GM19397 (cell line): Measurements from ENCODE around the gene FRMD7.

Source experiments
- ATAC-seq: cut with Tn5 transposase; IDR thresholded peaks from one replicate; pipeline ENCODE4 v1.9.1; 2021; ENCODE audit warnings: mild to moderate bottlenecking, moderate library complexity; ENCODE audit not compliant: unreplicated experiment

FRMD7 gene

GRCh38 chrX:132040066-132040465 lies 87.8 kb downstream of the FRMD7 start:
- no peak for ATAC-seq

GRCh38 chrX:132037479-132037993 lies 90.3 kb downstream of the FRMD7 start:
- no peak for ATAC-seq

- ATAC-seq: no peak
These were observed 93.2 kb downstream of the FRMD7 start for GRCh38 chrX:132034648-132035047.

GRCh38 chrX:132033166-132033565 lies 94.7 kb downstream of the FRMD7 start:
- ATAC-seq: no peak

GRCh38 chrX:132031867-132032266 lies 96.0 kb downstream of the FRMD7 start:
- ATAC-seq: no peak

- ATAC-seq: no peak
These were observed 97.6 kb downstream of the FRMD7 start for GRCh38 chrX:132030264-132030663.
